Pancreas (tissue), 10 donors: ENCODE data around the gene C6orf132. TPM values are rescaled to one million over a fixed set of nuclear protein-coding genes. Genes with fewer than 3 reads are reported as not detected.

Source experiments
- ATAC-seq, 4 donors: fragments of 200-7000 bp; cut with Tn5 transposase; one replicate each; pipeline versions ENCODE4 v1.8.0 to v1.9.1; 2020; ENCODE audit warnings: mild to moderate bottlenecking in 4 of 4, moderate library complexity in 4 of 4
- DNase-seq, 6 donors: peaks; one replicate each; pipeline ENCODE4 v3.0.0-alpha.2; 2020
- FAIRE-seq: peaks from 2 replicates; lab custom pipeline; 2012; peaks lifted over from hg19 to GRCh38; lab: Jason Lieb, UNC
- H3K27ac ChIP-seq, 4 donors: fragments of 200-600 bp; sonication (generic); 1 replicate in 3 of 4; 2 replicates in 1 of 4; pipeline versions ENCODE4 v1.5.0 to v1.8.0; 2020
- H3K27me3 ChIP-seq, 4 donors: fragments of 200-600 bp; one replicate each; pipeline ENCODE4 v1.8.0; 2021
- H3K36me3 ChIP-seq, 3 donors: fragments of 200-600 bp; sonication (generic) in 1 of 3; one replicate each; pipeline versions ENCODE4 v1.5.0 to v1.8.0; 2020 to 2021
- H3K4me1 ChIP-seq, 3 donors: fragments of 200-600 bp; one replicate each; pipeline ENCODE4 v1.8.0; 2021
- H3K4me3 ChIP-seq, 4 donors: fragments of 200-600 bp; sonication (generic) in 2 of 4; one replicate each; pipeline versions ENCODE4 v1.5.0 to v1.8.0; 2020 to 2021
- H3K9me3 ChIP-seq, 4 donors: fragments of 200-600 bp; one replicate each; pipeline ENCODE4 v1.8.0; 2021
- CTCF ChIP-seq, 4 donors: fragments of 200-600 bp; sonication (generic) in 3 of 4; IDR thresholded peaks; one replicate each; pipeline versions ENCODE4 v1.5.0 to v1.8.0; 2021; ENCODE audit warnings: antibody characterized with exemption in 4 of 4
- WGBS, 2 donors: extraction: QIAGEN DNeasy Blood & Tissue Kit; methylation state at CpG; one replicate each; pipeline ENCODE4 v1.1.7; 2013; 5-methylcytosine and 5-hydroxymethylcytosine counted together
- intact Hi-C, 3 donors: fragments of 100-400 bp; cut with DNase I; formaldehyde crosslinking; loops; one replicate each; pipeline versions ENCODE4 v1.11.1 to v1.14.2; 2022
- polyA plus RNA-seq, 2 donors: library from polyadenylated mRNA; stranded (reverse); fragments of 200-250 nt; gene quantifications; one replicate each; pipeline ENCODE4 v1.2.3, GENCODE V29; 2013
- total RNA-seq, 6 donors: library from RNA; stranded (reverse); fragmentation: NEBNext Ultra II Directional in 4 of 6; extraction: Animal tissue kit (Norgen Biotek cat#: 25700) in 4 of 6; gene quantifications; one replicate each; pipeline versions ENCODE4 v1.2.1 to v1.2.4, GENCODE V29; 2021 to 2023
- donor health status: healthy with polysubstance abuse.
- donor health status: DM: no; HTN: no; CAD: no; lungs with moderate emphysema.
- donor health status: DM: no; HTN: no; CAD: no.
- donor health status: control.
- donor health status: control.
- donor health status: Bipolar disorder and iron deficiency.
- donor health status: DM: yes; HTN: yes; CAD: no.
- donor health status: DM: no; HTN: no; CAD: no.
- donor health status: DM: no; HTN: no; CAD: no.
- donor health status: DM: yes; HTN: yes; CAD: no.

Gene C6orf132
- total and polyA plus RNA-seq, 8 donors: 6.1 to 21.6 (median 15.5) TPM

GRCh38 chr6:42110683-42111082, 31.7 kb downstream of the C6orf132 start:
- Histone ChIP-seq H3K27ac (no peak overlapping the region), H3K4me1 (no peaks in the 10 kb centered on the region), H3K4me3 (no peak overlapping the region), H3K27me3 (no peaks in the 10 kb centered on the region), H3K36me3 (peaks cover 0 to 10% (median 0%) of the 10 kb centered on the region in 3 donors), H3K9me3 (no peaks in the 10 kb centered on the region)
- no peak for TF ChIP-seq CTCF (IDR thresholded peaks at IDR 0.05)
- no peak for FAIRE-seq
- ATAC-seq: no peak
- WGBS, 2 donors: 74 to 79% methylated on average over 3 of the region's 3 CpGs
- intact Hi-C loops: no loop called here
- no peak for DNase-seq

- peaks cover 0 to 20% (median 0%) of the 10 kb centered on the region in 3 donors for H3K36me3 ChIP-seq
- H3K9me3 ChIP-seq: no peaks in the 10 kb centered on the region
- no peak for FAIRE-seq
- ATAC-seq: no peak
- no peak for DNase-seq
- no peaks in the 10 kb centered on the region for H3K4me1 ChIP-seq
- intact Hi-C loops: no loop called here
- no peak overlapping the region for H3K27ac ChIP-seq
- 95% methylated on average over 2 of the region's 2 CpGs for WGBS, 2 donors
- no peaks in the 10 kb centered on the region for H3K27me3 ChIP-seq
- no peak overlapping the region for H3K4me3 ChIP-seq
- no peak for TF ChIP-seq CTCF (IDR thresholded peaks at IDR 0.05)
Measured at GRCh38 chr6:42108071-42108470, 34.3 kb downstream of the C6orf132 start.

GRCh38 chr6:42106112-42107023, 36.1 kb downstream of the C6orf132 start:
- DNase-seq: peak in 3 of 6 donors; percentile 20 to 83 (median 48)
- Histone ChIP-seq H3K4me3 (no peak overlapping the region), H3K27me3 (no peaks in the 10 kb centered on the region), H3K4me1 (no peaks in the 10 kb centered on the region), H3K36me3 (peaks cover 0 to 20% (median 0%) of the 10 kb centered on the region in 3 donors), H3K9me3 (no peaks in the 10 kb centered on the region), H3K27ac (peak overlapping the region in 1 of 4 donors; percentile 51)
- intact Hi-C loops: no loop called here
- ATAC-seq: peak in 3 of 4 donors; percentile 47 to 90 (median 70)
- no peak for TF ChIP-seq CTCF (IDR thresholded peaks at IDR 0.05)
- no peak for FAIRE-seq
- 63 to 80% methylated on average over 17 to 19 of the region's 19 CpGs for WGBS, 2 donors

- no peak for FAIRE-seq
- no peak overlapping the region for H3K4me3 ChIP-seq
- peaks cover 0 to 20% (median 0%) of the 10 kb centered on the region in 3 donors for H3K36me3 ChIP-seq
- ATAC-seq: peak in 1 of 4 donors; percentile 21
- TF ChIP-seq CTCF (IDR thresholded peaks at IDR 0.05): no peak
- H3K9me3 ChIP-seq: no peaks in the 10 kb centered on the region
- WGBS, 2 donors: 93 to 97% methylated on average over 1 of the region's 1 CpG
- DNase-seq: no peak
- H3K27ac ChIP-seq: peak overlapping the region in 1 of 4 donors; percentile 51
- no peaks in the 10 kb centered on the region for H3K27me3 ChIP-seq
- intact Hi-C loops: no loop called here
- peaks cover 0 to 2% (median 0%) of the 10 kb centered on the region in 3 donors for H3K4me1 ChIP-seq
Measured at GRCh38 chr6:42105709-42106108, 36.7 kb downstream of the C6orf132 start.
